SHP77 treated with DMSO at 0.1 percent for 48 hours (cell line): Measurements from ENCODE around the gene RAI14.

Experiments
- DNase-seq: peaks from one replicate; lab custom pipeline; 2025; lab: John Stamatoyannopoulos, UW

RAI14 gene

DNA sequence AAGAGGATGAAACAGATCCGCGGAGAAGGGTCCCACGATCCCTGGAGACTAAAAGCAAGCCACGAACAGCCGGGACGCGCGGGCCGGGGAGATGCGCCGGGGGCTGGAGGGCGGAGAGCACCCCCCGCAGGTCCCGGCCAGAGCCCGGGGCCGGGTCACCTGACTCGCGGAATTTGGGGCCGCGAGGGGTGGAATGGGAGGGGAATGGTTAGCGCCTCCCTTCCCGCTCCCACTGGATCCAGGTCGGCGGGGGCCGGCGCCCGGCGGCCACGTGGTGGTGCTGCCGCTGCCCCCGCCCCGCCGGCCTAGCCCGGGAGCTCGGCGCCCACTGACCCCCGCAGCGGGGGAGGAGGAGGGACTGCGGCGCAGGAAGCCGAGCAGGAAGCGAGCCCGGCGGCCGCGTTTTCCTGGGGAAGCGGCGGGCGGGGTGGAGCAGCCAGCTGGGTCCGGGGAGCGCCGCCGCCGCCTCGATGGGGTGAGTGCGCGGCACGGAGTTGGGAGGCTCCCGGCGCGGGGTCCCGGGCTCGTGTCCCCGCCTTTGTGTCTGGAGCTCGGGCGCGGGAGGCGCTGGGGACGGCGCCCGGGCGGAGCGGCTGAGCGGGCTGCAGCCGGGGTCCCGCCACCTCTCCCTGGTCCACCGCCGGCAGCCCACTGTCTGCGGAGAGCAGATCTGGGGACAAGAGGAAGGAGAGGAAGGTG lies at the start of gene RAI14:
Gene RAI14, plus strand, starts transcription at position 328 of the 699 bp plus-strand sequence. CDS start 30,592 bp downstream, outside the sequence.
- DNase-seq: no peak

- no peak for DNase-seq
Measured at GRCh38 chr5:34608368-34608767, 47.8 kb upstream of the RAI14 start.

GRCh38 chr5:34608859-34609648 lies 47.1 kb upstream of the RAI14 start:
- DNase-seq: no peak

DNA sequence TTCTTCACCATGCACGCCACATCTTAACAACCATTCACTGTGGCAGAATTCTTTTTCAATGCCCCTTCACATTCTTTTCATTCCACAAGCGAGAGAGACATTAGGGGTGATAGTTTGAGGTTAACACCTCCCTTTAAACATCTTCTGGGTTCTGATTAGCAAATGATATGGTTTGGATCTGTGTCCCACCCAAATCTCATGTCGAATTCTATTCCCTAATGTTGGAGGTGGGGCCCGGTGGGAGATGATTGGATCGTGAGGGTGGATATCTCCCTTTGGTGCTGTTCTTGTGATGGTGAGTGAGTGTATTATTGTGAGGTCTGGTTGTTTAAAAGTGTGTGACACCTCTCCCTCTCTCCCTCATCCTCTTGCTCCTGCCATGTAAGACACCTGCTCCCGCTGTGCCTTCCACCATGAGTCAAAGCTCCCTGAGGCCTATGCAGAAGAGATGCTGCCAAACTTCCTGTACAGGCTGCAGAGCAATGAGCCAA lies 46.1 kb upstream of the RAI14 start:
- no peak for DNase-seq

GRCh38 chr5:34610546-34610945 lies 45.6 kb upstream of the RAI14 start:
- DNase-seq: no peak

DNA sequence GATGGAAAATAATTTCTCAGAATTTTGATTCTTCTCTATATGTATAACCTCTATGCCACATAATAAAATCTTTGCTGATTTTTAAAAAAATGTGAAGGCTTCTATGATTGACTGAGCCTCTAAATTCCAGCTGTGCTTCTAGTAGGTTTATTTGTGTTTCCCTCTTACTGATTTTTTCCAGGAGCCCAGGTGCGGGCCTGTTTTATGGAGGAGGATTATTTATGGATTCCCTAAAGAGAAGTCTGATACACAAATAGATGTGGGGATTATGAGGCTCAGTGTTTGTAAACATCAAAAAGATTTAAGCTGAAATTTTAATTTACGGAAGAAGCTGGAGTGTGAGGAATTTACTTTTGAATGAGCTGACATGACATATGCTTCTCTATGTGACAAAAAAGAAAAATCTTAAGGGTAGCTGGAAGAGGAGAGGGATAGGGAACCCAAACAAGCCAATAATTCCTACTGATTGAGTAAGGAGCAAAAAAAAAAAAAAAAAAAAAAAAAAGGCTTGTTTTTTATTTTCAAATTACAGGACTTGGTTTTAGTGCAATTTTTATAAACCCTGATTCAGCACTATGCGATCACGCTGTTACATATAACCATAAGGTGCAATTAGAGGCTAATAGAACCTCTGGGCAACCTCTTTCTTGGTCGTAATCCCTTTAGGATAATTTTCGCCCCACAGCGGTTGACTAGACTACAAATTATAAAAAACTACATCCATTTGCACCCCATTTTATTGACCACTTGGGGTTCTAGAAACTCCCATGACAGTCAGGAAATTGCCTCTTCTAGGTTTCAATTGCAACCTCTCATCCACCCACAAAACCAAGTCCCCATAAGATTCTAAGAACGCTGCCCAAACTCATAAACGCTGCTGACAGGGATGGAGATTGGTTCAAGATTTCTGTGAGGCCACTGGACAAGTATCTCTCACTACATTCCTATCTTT lies 44.4 kb upstream of the RAI14 start:
- DNase-seq: no peak

DNA sequence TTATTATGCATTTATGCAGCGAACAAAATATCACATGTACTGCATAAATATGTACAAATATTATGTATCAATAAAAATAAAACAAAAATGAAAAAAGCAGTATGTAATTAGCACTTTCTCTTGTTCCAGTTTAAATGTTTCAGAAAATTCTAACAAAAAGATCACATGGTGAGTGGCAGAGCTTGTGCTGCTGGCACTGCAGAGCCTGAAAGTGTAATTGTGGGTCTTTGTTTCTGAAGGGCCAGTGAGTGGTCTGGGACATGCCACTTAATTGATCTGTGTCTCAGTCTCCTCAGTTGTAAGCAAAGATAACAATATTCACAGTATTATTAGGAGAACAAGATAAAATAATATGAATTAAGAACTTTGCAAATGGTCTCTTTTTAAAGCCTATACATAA lies 39.5 kb upstream of the RAI14 start:
- no peak for DNase-seq

GRCh38 chr5:34618371-34619065 lies 37.6 kb upstream of the RAI14 start:
- no peak for DNase-seq

- DNase-seq: no peak
Measured at GRCh38 chr5:34620185-34620584, 35.9 kb upstream of the RAI14 start.

- no peak for DNase-seq
Measured at GRCh38 chr5:34621277-34622097, 34.6 kb upstream of the RAI14 start.

- DNase-seq: no peak
Measured at GRCh38 chr5:34622098-34622400, 34.1 kb upstream of the RAI14 start.

DNA sequence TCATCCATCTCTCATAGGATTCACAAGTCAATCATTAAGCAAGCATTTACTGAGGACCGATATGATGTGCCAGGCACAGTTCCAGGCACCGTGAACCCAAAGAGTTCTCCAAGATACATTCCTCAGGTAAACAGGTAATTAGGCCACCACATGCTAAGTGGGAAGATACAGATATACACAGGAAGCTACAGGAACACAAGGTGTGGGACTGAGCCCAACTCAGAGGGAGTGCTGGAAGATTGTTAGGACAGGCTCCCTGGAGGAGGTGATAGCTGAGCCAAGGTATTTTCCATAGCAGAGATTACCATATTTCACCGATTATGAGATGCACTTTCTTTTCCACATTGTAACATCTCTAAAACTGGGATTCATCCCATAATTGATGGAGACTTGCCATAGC lies 31.4 kb upstream of the RAI14 start:
- no peak for DNase-seq

DNA sequence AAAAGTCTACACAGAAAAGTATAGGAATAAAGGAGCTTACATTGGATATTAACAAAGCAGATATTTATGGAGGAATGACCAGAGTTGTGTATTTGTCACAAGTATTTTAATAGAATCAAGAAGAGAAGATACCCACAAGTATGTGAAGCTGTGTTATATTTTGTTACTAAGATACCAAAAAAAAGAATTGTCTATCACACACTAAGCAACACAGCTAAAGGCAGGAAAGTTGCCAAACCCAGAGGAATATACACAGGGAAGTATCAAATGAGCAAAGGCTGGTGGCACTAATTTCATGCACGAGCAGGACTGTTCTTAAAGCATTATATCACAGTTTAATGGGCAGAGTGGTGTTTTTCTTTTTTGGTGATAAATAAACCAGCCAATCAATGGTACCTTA lies 30.9 kb upstream of the RAI14 start:
- DNase-seq: no peak

- DNase-seq: no peak
Measured at GRCh38 chr5:34626036-34626435, 30.1 kb upstream of the RAI14 start.

DNA sequence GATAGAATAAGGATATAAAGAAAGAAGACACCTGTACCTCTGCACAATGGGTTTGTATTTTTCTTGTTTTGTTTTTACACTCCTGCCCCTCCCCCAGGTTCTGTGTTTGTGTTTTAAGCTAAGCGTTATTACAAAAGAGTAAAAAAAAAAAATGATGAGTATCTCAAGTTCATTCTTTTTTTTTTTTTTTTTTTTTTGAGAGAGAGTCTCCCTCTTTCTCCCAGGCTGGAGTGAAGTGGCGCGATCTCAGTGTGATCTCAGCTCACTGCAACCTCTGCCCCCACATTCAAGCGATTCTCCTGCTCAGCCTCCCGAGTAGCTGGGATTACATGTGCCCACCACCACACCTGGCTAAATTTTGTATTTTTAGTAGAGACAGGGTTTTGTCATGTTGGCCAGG lies 29.4 kb upstream of the RAI14 start:
- DNase-seq: no peak

DNA sequence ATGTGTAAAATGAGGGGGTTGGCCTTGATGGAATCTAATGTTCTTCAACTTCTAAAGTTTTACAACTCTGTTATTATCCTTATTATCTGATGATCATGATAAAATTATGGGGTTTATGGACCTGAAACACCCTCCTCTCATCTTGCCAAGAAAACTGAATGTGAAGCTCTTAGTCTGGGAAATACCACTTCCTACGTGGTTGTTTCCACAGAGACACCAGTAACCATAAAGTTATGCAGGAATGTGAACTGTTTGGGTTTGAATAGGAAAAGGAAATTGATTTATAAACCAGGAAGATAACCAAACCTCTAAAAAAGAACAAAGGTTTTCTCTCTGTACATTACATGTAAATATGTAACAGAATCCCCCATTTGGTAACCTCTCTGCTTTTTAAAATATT lies 28.3 kb upstream of the RAI14 start:
- no peak for DNase-seq

DNA sequence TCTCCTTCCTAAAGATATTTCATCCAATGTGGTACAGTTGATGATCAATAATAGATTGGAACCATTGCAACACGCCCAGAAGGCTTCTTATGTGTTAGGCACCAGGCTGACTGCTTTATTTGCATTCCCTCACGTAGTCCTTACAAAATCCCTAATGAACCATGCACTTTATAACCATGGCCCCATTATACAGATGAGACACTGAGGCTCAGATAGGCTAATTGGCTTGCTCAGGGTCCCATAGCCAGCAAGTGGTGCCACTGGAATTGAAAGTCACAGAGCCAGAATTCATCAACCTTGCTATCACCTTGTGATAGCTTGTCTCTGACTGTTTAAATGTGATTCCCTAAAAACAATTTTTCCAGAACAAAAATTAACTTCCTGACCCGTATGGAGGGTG lies 27.8 kb upstream of the RAI14 start:
- DNase-seq: no peak

- DNase-seq: no peak
Measured at GRCh38 chr5:34630596-34630995, 25.5 kb upstream of the RAI14 start.

DNA sequence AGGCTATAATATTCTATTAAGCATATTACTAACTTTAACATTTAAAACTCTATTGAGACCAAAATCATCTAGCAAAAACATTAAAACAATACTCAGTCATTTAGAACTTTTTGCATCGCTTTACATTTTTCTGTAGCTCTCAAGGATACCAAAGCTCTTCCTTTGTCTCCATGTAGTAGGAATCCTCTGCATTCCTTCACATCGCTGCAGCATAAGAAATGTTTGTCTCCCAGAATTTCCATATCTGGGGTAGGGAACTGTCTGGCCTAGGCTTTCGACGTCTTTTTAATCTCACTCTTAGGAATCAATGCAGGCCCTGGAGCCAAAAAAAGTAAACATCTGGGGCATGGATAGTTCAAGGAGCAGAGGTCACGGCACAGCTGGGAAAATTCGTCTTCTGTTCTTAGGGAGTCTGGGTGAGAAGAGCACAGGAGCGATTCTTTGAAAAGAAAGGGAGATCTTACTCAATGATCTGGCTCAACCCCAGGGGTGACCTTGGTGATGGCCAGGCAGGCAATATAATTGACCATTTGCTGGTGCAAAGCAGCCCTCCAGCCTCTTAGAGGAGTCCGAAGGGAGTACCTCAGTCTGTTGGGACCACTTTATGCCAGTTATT lies 23.2 kb upstream of the RAI14 start:
- no peak for DNase-seq

GRCh38 chr5:34639852-34640626 lies 16.1 kb upstream of the RAI14 start:
- DNase-seq: no peak
